Measurements from ENCODE around the gene TFDP1. TPM values are rescaled to one million over a fixed set of nuclear protein-coding genes. Genes with fewer than 3 reads are reported as not detected.

Gene TFDP1
- total RNA-seq, 3 donors from 2014 or later (not counting 1 experiment from before 2014, with no cell fraction given) = 26.3 to 44.3 (median 29.2) TPM

GRCh38 chr13:113539176-113539575, 45.4 kb upstream of the TFDP1 start:
- Histone ChIP-seq H3K27ac (ENCODE audit: low read length) (no peak overlapping the region), H3K27me3 (ENCODE audit: control insufficient read depth, insufficient read depth, low read length) (no peaks in the 10 kb centered on the region), H3K4me3 (ENCODE audit: low read length) (no peak overlapping the region), H3K4me1 (ENCODE audit: control insufficient read depth, insufficient read depth, low read length) (no peaks in the 10 kb centered on the region), H3K9me3 (ENCODE audit: control insufficient read depth, insufficient read depth, low read length) (peaks cover 4% of the 10 kb centered on the region), H3K36me3 (ENCODE audit: control insufficient read depth, insufficient read depth, low read length) (peaks cover 3% of the 10 kb centered on the region)
- Mint-ChIP-seq H3K4me3 (no peak overlapping the region), H3K36me3 (no peaks in the 10 kb centered on the region), H3K27ac (no peak overlapping the region), H3K9me3 (peaks cover 0 to 3% of the 10 kb centered on the region in 2 donors), H3K4me1 (peaks cover 7 to 8% of the 10 kb centered on the region in 2 donors), H3K27me3 (ENCODE audit: low read depth in 2 of 2) (no peaks in the 10 kb centered on the region)
- DNase-seq (no peak), ATAC-seq (no peak)
- intact Hi-C loops (cut with micrococcal nuclease) = no loop called here
- no peak for TF ChIP-seq CTCF (IDR thresholded peaks at IDR 0.05)
- WGBS (ENCODE audit: insufficient coverage) = 93% methylated on average over 15 of the region's 18 CpGs

GRCh38 chr13:113539822-113540221, 44.7 kb upstream of the TFDP1 start:
- ATAC-seq = no peak
- DNase-seq = no peak
- H3K4me1 Mint-ChIP-seq = peaks cover 7 to 8% of the 10 kb centered on the region in 2 donors
- H3K4me3 ChIP-seq (ENCODE audit: low read length) = no peak overlapping the region
- no peak for TF ChIP-seq CTCF (IDR thresholded peaks at IDR 0.05)
- H3K27me3 Mint-ChIP-seq (ENCODE audit: low read depth in 2 of 2) = no peaks in the 10 kb centered on the region
- H3K27ac Mint-ChIP-seq = no peak overlapping the region
- H3K36me3 Mint-ChIP-seq = no peaks in the 10 kb centered on the region
- peaks cover 3% of the 10 kb centered on the region for H3K36me3 ChIP-seq (ENCODE audit: control insufficient read depth, insufficient read depth, low read length)
- H3K27ac ChIP-seq (ENCODE audit: low read length) = no peak overlapping the region
- peaks cover 4% of the 10 kb centered on the region for H3K9me3 ChIP-seq (ENCODE audit: control insufficient read depth, insufficient read depth, low read length)
- intact Hi-C loops (cut with micrococcal nuclease) = no loop called here
- no peak overlapping the region for H3K4me3 Mint-ChIP-seq
- peaks cover 0 to 3% of the 10 kb centered on the region in 2 donors for H3K9me3 Mint-ChIP-seq
- H3K4me1 ChIP-seq (ENCODE audit: control insufficient read depth, insufficient read depth, low read length) = no peaks in the 10 kb centered on the region
- no peaks in the 10 kb centered on the region for H3K27me3 ChIP-seq (ENCODE audit: control insufficient read depth, insufficient read depth, low read length)
- WGBS (ENCODE audit: insufficient coverage) = 97% methylated on average over 15 of the region's 15 CpGs

DNA sequence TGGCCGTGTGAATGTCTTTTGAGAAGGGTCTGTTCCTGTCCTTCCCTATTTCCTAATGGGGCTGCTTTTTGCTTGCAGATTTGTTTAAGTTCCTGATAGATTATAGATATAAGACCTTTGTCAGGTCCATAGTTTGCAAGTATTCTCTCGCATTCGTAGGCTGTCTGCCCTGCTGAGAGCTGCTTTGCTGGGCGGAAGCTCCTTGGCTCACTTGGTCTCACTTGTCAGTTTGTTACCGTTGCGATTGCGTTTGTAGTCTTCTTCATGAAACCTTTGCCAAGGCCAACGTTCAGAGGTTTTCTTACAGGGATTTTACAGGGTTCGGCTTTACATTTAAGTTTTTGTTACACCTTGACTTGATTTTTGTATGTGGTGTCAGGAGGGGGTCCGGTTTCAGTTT, 44.0 kb upstream of the TFDP1 start:
- WGBS (ENCODE audit: insufficient coverage) = 93% methylated on average over 10 of the region's 10 CpGs
- H3K4me3 ChIP-seq (ENCODE audit: low read length) = no peak overlapping the region
- DNase-seq = no peak
- H3K9me3 ChIP-seq (ENCODE audit: control insufficient read depth, insufficient read depth, low read length) = peaks cover 4% of the 10 kb centered on the region
- peaks cover 0 to 3% of the 10 kb centered on the region in 2 donors for H3K9me3 Mint-ChIP-seq
- H3K27me3 ChIP-seq (ENCODE audit: control insufficient read depth, insufficient read depth, low read length) = no peaks in the 10 kb centered on the region
- ATAC-seq = no peak
- H3K4me1 ChIP-seq (ENCODE audit: control insufficient read depth, insufficient read depth, low read length) = no peaks in the 10 kb centered on the region
- TF ChIP-seq CTCF (IDR thresholded peaks at IDR 0.05) = no peak
- peaks cover 3% of the 10 kb centered on the region for H3K36me3 ChIP-seq (ENCODE audit: control insufficient read depth, insufficient read depth, low read length)
- no peak overlapping the region for H3K27ac Mint-ChIP-seq
- no peak overlapping the region for H3K27ac ChIP-seq (ENCODE audit: low read length)
- H3K4me1 Mint-ChIP-seq = peaks cover 7 to 8% of the 10 kb centered on the region in 2 donors
- no peaks in the 10 kb centered on the region for H3K36me3 Mint-ChIP-seq
- no peaks in the 10 kb centered on the region for H3K27me3 Mint-ChIP-seq (ENCODE audit: low read depth in 2 of 2)
- intact Hi-C loops (cut with micrococcal nuclease) = no loop called here
- no peak overlapping the region for H3K4me3 Mint-ChIP-seq

DNA sequence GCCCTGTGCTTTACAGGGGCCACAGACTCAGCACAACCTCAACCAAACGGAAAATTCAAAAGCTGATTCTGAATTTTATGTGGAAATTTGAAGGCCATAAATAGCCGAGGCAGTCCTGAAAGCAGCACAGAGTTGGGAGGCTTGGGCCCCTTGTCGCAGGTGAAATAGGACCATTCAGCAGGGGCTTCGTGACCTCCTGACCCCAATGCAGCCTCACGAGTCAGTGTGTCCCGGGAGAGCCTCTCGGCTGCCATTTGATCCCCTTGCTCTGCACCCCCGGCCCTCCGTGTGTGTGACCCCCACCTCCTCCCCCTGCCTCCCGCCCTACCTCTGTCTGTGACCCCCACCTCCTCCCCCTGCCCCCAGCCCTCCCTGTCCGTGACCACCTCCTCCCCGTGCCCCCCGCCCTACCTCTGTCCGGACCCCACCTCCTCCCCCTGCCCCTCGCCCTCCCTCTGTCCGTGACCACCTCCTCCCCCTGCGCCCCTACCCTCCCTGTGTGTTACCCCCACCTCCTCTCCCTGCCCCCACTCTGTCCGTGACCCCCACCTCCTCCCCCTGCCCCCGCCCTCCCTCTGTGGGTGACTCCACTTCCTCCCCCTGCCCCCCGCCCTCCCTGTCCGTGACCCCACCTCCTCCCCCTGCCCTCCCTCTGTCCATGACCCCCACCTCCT, 41.7 kb upstream of the TFDP1 start:
- Mint-ChIP-seq H3K36me3 (no peaks in the 10 kb centered on the region), H3K4me1 (peaks cover 7 to 20% of the 10 kb centered on the region in 2 donors), H3K27me3 (ENCODE audit: low read depth in 2 of 2) (no peaks in the 10 kb centered on the region), H3K27ac (peak overlapping the region in 1 of 2 donors; percentile 57), H3K9me3 (peaks cover 0 to 3% of the 10 kb centered on the region in 2 donors), H3K4me3 (no peak overlapping the region)
- ATAC-seq (no peak), DNase-seq (no peak)
- WGBS (ENCODE audit: insufficient coverage) = over 99% methylated on average over 8 of the region's 21 CpGs
- Histone ChIP-seq H3K4me1 (ENCODE audit: control insufficient read depth, insufficient read depth, low read length) (no peaks in the 10 kb centered on the region), H3K4me3 (ENCODE audit: low read length) (no peak overlapping the region), H3K27me3 (ENCODE audit: control insufficient read depth, insufficient read depth, low read length) (no peaks in the 10 kb centered on the region), H3K36me3 (ENCODE audit: control insufficient read depth, insufficient read depth, low read length) (peaks cover 3% of the 10 kb centered on the region), H3K27ac (ENCODE audit: low read length) (no peak overlapping the region), H3K9me3 (ENCODE audit: control insufficient read depth, insufficient read depth, low read length) (peaks cover 4% of the 10 kb centered on the region)
- intact Hi-C loops (cut with micrococcal nuclease) = no loop called here
- no peak for TF ChIP-seq CTCF (IDR thresholded peaks at IDR 0.05)
